GM18858 (cell line): Measurements from ENCODE around the gene WNT7A.

Experiments
- ATAC-seq: cut with Tn5 transposase; IDR thresholded peaks from one replicate; pipeline ENCODE4 v1.9.1; 2021; ENCODE audit not compliant: unreplicated experiment

WNT7A gene

DNA sequence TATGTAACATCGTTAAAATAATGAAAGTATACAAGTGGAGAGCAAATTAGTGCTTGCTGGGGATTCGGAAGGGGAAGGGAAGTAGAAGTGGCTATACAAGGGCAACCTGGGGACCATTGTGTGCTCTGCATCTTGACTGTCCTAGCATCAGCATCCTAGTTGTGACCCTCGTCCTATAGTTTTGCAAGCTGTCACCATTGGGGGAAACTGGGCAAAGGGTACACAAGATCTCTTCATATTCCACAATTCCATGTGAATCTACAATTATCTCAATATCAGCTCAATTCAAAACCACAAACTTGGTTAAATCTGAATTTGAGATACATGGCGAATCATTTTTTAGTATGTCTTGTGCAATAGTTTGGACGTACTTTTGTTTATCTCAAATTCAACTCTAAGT lies 30.9 kb downstream of the WNT7A start:
- no peak for ATAC-seq

DNA sequence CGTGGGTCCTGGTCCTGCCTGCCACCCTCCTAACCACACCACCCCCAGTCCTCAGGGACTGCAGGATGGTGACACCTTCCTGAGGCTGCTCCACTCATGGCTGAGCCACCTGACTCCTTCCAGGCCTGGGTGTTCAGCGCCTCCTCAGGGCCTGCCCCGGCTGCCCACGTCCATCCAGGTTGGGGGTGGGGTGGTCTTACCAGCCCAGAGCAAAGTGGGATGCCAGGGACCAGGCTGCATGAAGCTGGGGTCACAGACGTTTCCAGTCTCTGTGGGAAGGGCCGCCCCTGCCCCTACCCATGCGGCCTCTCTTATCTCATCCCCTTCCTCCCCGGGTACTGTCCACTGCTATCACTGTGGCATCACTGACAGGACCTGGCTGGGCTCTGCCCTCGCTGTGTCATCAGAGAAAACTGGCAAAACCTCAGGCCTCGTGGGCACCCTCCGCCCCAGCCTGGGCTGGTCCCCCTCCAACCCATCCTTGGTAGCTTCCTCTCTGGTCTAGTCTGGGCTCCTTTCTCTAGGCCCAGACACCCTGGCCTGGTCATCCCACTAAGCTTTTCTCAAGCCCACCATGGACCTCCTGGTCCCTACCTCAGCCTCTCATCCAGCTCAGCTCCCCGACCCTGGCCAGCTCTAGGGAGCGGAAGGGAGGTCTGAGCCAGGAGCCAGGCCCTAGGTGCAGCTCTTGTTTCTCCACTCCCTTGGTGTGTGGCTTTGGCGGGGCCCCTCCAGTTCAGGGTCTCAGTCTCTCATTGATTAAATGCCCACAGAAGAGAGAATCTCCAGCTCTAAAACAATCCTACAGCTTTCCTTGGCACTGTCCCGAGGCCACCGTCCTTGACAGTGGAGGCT lies 32.9 kb downstream of the WNT7A start:
- ATAC-seq: no peak

DNA sequence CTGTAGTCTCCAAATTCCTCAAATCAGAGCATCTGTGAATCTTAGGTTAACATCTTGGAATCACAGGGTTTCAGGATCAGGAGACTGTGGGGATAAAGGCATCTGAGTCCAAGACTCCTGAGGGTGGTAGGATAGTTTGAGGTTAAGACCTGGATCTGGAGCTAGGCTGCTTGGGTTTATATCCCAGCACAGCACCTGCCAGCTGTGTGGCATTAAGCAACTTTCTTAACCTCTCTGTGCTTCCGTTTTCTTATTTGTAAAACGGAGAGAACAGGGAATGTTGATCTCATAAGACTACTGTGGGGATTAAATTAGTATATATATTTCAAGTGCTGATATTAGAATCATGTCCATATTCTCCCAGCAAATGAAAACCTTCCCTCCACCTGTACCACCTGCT lies 33.6 kb downstream of the WNT7A start:
- ATAC-seq: no peak

DNA sequence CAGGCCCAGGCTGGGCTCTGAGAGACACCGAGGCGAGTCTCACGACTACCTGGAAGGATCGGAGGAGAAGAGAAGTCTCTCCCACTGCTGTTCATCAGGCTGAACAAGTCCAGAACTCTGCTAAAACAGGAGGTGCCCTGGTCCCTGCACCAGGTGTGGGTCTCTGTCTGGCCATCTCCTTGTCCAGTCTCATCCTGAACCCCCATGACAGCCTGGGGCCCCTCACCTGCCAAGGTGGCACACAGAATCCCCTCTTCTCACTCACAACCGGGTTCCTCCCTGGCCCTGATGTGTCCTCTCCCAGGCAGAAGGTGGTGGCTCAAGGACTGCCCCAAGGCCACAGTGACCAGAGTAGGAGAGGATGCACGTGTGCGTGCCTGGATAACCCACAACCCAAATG lies 34.1 kb downstream of the WNT7A start:
- no peak for ATAC-seq

DNA sequence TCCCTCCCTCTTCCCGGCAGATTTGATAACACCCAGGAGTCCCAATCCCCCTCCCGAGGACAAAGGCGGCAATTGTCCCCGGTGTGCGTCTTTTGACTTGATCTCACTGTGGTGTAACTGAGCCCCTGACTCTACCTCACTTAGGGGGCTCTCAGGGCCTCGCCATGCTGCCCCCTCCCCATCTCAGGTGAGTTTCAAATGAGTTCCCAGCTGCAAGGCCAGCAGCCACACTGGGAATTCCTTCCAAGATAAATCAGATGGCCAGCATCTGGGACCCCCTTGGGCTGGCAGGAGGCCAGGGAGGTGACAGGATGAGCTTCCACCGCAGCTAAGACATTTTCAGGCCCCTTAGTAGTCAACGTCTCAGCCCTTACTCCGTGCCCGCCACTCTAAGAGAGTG lies 35.0 kb downstream of the WNT7A start:
- no peak for ATAC-seq

DNA sequence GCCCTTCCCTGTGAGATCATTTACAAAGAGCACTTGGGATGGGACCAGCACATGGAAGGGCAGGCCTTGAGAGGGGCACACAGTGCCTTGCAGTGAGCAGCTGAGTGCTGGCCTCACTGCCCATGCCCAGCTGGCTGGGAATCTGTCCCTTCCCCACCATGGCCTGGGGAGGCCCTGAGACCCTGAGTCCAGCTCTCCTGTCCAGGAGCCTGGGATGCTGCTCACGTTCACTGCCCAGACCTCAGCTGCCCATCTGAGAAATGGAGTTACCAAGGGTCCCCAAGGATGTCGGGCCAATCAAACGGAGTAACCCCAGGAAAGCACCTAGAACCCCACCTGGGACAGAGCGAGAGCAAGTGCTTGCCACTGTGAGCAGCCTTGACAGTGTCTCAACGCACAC lies 35.6 kb downstream of the WNT7A start:
- no peak for ATAC-seq

DNA sequence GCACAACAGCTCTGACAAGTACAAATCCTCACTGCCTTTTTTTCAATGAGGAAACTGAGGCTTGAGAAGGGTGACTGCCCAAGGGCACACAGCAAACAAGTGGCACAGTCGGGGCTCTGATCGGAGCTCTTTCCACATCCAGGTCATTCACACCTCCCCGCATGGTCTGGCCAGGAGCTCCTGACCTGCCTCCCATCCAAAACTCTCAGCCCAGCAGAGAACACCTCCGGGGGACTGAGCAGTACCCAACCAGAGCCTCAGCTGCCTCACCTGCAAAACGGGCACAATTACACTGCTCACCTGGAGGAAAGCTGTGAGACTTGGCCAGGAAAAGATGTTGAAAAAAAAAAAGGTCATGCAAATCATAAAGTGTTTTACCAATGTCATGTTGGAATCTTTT lies 36.5 kb downstream of the WNT7A start:
- ATAC-seq: no peak

DNA sequence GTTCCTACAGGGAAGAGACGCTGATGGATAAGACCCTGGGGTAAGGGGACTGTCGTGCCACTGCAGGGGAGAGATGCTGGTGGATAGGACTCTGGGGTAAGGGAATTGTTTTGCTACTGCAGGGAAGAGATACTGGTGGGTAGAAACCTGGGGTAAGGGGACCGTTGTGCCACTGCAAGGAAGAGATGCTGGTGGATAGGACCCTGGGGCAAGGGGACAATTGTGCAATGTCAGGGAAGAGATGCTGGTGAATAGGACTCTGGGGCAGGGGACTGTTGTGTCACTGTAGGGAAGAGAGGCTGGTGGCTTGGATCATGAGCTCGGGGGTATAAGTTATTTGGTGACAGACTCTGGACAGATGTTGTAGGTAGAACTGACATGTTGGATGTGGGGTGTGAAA lies 37.6 kb downstream of the WNT7A start:
- ATAC-seq: no peak

DNA sequence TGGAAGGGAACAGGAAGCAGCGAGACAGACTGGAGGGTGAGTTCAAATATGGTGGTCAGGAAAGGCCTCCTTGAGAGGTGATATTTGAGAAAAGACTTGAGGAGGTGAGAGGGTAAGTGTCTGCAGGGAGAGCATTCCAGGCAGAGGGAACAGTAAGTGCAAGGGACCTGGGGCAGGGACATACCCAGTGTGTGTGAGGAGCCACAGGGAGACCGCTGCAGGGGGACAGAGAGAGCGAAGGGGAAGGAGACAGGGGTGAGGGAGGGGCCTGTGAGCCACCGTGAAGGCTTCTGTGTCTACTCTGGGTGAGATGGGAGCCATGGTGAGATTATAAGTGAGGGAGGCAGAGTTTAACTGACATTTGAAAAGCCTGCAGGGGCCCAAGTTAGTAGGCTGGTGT lies 38.0 kb downstream of the WNT7A start:
- ATAC-seq: no peak

DNA sequence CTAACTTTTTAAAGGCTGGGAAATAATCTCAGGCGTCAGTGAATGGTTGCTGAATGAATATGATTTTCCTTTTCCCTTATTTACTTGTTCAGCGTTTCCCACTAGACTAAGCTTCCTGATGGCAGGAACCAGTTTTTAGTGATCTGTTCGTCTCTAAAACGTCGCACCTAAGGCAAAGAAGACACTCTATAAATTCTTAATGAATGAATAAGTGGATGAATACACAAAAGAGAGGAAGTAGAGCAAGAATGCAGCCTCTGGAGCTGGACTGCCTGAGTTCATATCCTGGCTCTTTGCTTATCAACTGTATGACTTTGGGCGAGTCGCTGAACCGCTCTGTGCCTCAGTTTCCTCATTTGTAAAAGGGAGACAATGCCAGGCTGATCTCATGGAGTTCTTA lies 38.7 kb downstream of the WNT7A start:
- ATAC-seq: no peak

DNA sequence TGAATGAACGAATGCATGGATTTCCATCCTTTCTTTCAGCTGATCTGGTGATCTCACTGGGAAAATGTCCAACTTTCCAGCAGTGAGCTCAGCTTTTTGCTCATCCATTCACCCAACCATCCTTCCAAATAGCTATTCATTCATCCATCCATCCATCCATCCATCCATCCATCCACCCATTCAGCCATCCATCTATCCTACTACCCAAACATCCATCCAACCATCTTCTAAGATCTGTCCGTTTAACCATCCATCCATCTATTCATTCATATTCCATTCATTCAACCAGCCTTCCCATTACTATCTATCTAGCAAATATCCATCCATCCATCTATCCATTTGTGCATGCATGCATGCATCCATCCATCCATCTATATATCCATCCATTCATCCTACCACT lies 39.4 kb downstream of the WNT7A start:
- no peak for ATAC-seq

DNA sequence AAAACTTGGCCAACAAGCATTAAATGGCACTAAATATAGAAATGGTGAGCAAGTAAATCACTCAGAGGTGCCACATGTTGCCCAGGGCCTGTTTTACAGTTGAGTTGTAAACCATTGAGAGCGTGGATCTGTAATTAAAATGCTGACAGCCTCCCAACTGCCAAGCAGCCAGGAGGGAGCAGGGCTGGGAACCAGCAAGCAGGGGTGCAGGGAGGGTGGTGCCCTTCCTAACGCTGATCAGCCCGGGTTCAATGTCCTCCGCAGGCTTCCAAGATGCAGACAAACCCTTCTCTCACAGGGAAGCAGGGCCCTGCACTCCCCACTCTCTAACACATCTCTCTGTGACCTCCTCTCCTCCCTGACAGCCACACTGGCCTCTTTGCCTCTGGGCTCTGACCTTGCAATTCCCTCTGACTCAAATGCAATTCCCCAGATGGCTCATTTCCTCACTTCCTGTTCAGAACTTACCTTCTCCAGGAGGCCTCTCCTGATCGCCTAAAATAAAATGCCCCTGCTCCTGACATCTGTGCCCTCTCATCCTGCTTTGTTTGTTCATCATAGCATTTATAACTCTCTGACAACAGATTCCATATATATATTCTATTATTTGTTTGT lies 40.0 kb downstream of the WNT7A start:
- no peak for ATAC-seq

DNA sequence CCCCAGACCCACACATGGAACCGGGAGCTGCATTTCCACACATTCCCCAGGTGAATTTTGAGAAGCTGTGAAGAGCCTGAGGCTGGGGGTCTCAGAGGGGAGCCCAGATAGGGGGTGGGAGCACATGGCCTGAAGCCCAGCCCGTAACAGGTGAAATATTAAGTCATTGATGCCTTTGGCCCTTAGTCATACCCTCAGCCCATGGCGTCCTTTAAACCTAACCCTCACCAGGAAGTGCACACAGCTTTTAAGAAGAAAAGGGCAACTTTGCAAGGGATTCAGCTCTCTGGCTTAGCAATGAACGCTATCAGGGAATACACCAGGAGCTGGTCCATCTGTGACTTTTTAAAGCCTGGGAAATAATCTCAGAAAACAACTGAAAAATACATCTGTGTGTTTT lies 40.6 kb downstream of the WNT7A start:
- no peak for ATAC-seq

DNA sequence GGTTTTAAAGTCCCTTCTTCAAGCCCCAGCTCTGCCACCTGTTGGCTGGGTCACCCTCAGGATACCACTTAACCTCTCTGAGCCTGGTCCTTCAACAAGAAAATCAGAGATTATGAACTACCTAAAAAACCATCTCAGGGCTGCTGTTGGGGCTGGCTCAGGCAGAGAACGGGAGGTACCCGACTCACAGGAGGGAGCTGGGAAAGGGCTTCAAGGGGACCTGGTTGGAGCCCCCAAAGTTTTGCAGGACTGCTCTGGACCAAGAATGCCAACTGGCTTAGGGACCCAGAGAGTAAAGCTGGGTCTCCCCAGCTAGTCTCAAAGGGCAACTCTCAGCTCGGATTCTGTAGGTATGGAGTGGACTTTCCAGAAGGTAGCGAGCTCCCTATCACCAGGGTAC lies 41.5 kb downstream of the WNT7A start:
- ATAC-seq: no peak

DNA sequence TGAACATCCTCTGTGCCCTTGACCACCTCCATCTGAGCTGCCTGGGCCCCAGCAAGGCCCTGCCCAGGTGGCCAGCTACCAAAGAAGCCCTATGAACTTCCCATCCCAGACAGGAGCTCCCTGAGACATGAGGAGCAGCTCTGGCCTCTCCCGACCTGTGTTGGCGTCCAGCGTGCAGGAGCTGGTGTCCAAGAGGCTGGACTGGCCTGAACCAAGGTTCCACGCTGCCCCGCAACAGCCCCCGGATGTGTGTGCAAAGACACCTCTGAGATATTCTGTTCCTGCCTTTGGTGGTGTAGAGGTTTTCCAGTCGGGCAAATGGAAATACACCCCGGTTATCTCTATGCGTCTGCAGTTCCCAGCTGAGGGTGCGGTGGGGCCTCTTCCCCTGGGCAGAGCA lies 42.1 kb downstream of the WNT7A start:
- ATAC-seq: no peak

DNA sequence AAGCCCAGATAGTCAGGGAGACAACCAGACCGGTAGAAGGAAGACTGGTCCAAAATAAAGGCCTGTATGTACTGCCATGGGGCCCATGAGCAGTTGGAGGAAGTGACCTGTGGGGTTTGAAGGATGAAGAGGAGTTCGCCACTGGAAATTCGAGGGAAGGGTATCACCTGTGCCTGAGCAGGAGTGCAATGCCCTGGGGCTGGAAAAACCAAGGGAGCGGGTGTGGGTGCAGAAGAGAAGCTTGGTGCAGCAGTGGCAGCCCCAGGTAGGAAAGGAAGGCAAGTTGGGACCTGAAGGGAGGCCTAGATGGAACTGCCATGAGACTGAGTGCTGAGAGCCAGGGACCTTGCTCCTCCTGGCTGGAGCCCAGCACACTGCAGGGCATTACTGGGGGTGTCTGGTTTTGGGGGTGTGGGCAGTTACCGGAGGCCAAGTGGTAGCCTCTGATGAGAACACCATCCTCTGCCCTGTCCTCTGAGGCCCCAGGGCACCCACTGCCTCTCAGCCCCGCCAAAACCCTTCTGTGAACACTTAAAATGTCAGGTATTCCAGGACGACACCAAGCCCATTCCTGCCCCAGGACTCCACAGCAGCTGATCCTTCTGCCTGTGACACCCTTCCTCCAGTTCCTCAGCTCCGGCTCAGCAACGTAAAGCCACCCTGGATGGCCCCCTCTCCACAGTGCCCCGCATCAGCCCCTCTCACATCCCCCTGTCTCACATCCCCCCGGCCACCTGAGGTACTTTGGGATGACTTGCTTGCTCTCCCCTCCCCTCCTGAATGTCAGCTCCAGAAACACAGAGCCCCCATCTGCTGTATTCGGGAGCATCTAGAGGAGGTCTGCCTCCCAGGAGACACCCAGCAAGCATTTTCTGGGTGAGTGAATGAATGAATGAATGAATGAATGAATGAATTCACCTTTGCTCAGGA lies 42.9 kb downstream of the WNT7A start:
- no peak for ATAC-seq

DNA sequence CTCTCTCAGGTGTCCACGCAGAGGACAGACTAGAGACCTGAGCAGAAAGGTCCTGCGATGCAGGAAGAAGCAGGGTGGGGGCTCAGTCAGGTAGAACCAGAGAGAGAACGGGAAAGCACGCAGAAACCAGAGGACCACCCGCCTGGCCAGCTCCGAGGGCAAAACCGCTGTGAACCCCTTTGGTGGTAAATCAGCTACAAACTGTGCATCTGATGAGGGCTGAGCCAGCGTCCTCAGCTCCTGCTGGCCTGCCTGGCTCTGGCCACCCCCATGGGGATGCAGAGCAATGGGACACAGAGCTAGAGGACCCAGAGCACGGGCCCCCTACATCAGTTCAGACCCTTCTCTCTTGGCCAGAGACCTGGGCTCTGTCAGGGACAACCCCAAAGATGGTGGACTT lies 44.6 kb downstream of the WNT7A start:
- no peak for ATAC-seq

DNA sequence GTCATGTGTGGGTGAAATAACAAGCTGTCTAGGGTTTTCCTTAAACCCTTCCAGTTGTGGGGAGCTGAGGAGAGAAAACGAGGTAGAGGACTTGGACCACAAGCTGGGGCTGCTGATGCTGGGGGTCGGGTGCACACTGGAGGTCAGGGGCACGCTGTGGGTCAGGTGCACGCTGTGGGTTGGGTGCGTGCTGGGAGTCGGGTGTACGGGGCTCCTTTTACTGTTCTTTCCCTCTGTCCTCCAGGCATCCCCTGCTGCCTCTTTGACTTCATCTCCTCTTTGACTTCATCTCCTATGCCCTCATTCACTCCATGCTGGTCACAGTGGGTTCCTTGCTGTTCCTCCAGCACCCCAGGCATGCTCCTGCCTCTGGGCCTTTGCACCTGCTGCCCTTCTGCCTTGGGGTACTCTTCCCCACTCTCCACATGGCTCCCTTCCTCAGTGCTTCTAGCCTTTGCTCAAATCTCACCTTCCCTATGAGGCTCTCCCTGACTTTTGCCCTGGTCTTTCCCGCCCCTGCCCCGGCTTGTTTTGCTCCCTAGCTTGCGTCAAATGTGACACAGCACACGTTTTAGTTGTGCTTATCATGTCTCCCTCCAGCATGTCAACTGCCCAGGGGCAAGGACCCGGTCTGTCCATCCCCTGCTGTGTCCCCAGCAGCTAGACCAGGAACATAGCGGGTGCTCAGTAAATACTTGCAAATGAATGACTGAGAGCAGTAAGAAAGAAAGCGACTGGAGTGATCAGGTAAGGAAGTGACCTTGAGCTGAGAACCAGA lies 45.4 kb downstream of the WNT7A start:
- no peak for ATAC-seq

DNA sequence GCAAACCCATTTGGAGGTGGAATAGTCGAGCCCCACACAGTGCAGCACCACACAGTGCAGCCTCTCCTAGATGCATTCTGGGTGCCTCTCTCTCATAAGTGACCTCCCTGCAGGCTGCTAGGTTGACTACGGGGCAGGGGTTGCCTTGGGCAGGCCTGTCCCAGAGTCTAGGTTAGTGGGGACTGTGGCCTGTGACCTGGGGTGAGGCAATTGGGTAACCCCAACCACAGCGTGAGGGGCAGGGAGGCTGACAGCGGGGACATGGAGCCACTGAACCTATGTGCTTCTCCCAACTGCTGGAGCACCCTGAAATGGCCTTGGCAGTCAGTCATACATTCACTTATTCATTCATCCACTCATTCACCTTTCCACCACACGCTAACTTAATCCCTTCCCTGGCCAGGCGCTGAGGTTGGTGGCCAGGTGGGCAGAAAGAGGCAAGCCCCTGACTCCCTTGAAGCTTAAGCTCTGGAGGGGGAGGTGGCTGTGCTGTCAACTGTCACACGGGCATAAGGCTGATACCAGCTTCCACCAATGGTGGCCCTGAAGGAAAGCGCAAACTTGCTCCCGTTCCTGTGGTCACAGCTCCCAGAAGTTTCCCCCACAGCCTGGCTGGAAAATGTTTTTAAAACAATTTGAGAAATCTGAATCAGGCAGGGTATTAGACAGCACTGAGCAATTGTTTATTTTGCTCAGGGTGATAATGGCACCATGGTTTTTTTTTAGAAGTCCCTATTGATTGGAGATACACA lies 46.2 kb downstream of the WNT7A start:
- ATAC-seq: no peak

DNA sequence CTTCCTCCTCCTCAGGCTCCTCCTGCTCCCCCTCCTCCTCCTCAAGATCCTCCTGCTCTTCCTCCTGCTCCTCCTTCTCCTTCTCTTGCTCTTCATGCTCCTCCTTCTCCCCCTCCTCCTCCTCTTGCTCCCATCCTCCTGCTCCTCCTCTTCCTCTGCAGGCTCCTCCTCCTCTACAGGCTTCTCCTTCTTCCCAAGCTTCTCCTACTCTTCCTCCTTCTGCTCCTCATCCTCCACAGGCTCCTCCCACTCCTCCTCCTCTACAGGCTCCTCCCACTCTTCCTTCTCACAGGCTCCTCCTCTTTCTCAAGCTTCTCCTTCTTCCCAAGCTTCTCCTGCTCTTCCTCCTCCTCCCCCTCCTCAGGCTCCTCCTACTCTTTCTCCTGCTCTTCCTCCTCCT lies 47.7 kb downstream of the WNT7A start:
- no peak for ATAC-seq
